ENCODE data around the gene RWDD1.
"Not testable (repeated sequence)": the region's sequence is repeated elsewhere in the genome, so short reads cannot be mapped to it uniquely, and the experiment has no call there.

The RWDD1 gene

DNA sequence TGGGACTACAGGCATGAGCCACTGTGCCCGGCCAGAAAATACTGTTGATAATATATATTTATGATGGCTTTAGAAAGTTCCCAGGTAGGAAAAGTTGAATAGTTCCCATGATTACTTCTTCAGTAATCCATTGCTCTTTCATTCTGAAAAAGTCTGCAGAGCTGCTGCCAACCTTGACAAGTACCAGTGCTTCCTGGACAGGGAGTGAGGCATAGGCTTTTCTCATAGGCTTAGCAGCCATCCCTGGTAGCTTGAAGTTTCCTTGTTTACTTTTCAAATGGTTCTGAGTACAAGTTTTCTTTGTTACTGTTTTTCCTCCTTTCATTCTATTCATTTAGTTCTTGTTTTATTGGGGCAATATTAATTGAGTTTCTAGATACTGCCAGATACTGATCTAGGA is 7.8 kb downstream of the RWDD1 start:
- no peaks in the 10 kb centered on the region for H3K27me3 ChIP-seq
- TF ChIP-seq, protein P1, sequence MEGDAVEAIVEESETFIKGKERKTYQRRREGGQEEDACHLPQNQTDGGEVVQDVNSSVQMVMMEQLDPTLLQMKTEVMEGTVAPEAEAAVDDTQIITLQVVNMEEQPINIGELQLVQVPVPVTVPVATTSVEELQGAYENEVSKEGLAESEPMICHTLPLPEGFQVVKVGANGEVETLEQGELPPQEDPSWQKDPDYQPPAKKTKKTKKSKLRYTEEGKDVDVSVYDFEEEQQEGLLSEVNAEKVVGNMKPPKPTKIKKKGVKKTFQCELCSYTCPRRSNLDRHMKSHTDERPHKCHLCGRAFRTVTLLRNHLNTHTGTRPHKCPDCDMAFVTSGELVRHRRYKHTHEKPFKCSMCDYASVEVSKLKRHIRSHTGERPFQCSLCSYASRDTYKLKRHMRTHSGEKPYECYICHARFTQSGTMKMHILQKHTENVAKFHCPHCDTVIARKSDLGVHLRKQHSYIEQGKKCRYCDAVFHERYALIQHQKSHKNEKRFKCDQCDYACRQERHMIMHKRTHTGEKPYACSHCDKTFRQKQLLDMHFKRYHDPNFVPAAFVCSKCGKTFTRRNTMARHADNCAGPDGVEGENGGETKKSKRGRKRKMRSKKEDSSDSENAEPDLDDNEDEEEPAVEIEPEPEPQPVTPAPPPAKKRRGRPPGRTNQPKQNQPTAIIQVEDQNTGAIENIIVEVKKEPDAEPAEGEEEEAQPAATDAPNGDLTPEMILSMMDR (IDR thresholded peaks at IDR 0.05; ENCODE audit: low read depth, low read length), result no peak
- H3K36me3 ChIP-seq, result peaks cover 45% of the 10 kb centered on the region
- no peak for DNase-seq
- no peaks in the 10 kb centered on the region for H3K9me3 ChIP-seq
- H3K4me3 ChIP-seq (ENCODE audit: low read depth, low read length), result no peak overlapping the region
- H3K4me1 ChIP-seq, result no peaks in the 10 kb centered on the region; the same call in 1 of the 2 replicates

DNA sequence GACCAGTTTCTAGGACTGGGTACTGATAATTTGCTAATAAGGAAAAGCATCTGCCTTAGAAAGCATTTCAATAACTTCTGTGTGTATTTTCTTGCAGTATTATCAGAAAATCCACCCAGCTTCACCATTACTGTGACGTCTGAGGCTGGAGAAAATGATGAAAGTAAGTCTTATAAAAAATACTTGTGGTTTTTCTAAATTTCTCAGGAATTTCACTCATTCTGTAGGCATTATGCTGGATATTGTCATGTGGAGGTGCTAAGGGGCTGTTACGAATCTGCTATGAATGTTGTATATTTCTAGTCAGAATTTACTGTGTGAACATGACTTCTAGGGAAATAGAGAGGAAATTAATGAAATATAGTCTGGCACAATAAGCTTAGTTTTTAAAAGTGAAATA is 8.9 kb downstream of the RWDD1 start:
- no peak overlapping the region for H3K4me3 ChIP-seq (ENCODE audit: low read depth, low read length)
- DNase-seq, result no peak
- H3K9me3 ChIP-seq, result no peaks in the 10 kb centered on the region
- no peaks in the 10 kb centered on the region; the same call in 1 of the 2 replicates for H3K4me1 ChIP-seq
- H3K36me3 ChIP-seq, result peaks cover 48% of the 10 kb centered on the region
- TF ChIP-seq, protein P1 (IDR thresholded peaks at IDR 0.05; ENCODE audit: low read depth, low read length), result no peak
- H3K27me3 ChIP-seq, result no peaks in the 10 kb centered on the region

DNA sequence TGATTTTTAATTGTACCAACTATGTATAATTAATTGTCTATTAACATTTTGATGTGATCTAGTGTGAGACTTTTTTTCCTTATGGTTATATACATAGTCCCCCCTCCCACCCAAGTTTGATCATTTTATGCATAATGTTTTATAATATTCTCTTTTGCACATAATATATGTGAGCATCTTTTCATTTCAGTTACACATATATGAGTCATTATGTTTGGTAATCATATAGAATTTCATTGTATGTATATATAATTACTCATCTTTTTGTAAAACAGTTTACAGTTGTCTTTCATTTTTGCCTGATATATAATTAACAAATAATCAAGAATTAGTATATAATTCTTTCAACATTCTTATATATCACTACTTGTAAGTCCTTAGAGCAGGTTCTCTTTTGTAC is 15.0 kb downstream of the RWDD1 start:
- no peaks in the 10 kb centered on the region for H3K4me1 ChIP-seq
- no peaks in the 10 kb centered on the region for H3K27me3 ChIP-seq
- H3K4me3 ChIP-seq (ENCODE audit: low read depth, low read length), result no peak overlapping the region
- DNase-seq, result no peak
- H3K9me3 ChIP-seq, result no peaks in the 10 kb centered on the region
- H3K36me3 ChIP-seq, result peaks cover 68% of the 10 kb centered on the region
- TF ChIP-seq, protein P1 (IDR thresholded peaks at IDR 0.05; ENCODE audit: low read depth, low read length), result no peak

DNA sequence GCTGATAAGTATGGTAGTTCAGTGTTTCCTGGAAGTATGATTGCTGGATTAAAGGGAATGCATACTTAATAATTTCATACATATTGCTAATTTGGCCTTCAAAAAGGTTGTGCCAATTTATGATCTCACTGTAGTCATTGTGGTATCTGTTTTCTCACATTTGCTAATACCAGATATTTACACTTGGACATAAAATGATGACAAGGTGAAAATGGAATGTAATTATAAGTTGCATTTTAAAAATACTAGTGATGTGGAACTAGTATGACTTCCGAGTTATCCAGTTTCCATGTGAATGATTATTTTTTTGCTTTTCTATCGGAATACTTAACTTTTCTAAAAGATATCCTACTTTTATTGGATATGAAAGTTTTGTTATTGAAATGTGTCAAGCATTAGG is 15.4 kb downstream of the RWDD1 start:
- Histone ChIP-seq H3K4me1 (no peaks in the 10 kb centered on the region), H3K4me3 (ENCODE audit: low read depth, low read length) (no peak overlapping the region), H3K9me3 (no peaks in the 10 kb centered on the region), H3K36me3 (peaks cover 68% of the 10 kb centered on the region), H3K27me3 (no peaks in the 10 kb centered on the region)
- no peak for DNase-seq
- TF ChIP-seq, protein P1 (IDR thresholded peaks at IDR 0.05; ENCODE audit: low read depth, low read length), result no peak

DNA sequence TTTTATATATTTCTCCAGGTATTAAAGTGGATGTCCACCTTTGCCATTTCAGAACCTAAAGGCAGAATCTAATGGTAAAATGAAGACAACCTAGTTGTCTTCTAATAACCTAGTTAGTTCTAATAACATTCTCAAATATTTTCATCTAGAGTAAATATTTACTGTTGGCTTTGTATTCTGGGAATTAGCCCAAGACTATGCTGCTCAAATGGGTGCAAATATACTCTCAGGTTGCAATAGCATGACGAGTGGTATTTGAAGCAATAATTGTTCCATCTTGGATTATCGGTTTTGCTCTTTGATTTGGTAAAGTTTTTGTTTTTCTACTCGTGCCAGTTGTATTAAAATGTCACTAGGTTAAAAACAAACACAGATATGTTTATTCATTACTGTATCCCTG is 23.9 kb downstream of the RWDD1 start:
- H3K9me3 ChIP-seq, result no peaks in the 10 kb centered on the region
- H3K4me1 ChIP-seq, result no peaks in the 10 kb centered on the region
- H3K4me3 ChIP-seq (ENCODE audit: low read depth, low read length), result no peak overlapping the region
- H3K36me3 ChIP-seq, result peaks cover 35% of the 10 kb centered on the region
- H3K27me3 ChIP-seq, result no peaks in the 10 kb centered on the region
- TF ChIP-seq, protein P1 (IDR thresholded peaks at IDR 0.05; ENCODE audit: low read depth, low read length), result no peak
- no peak for DNase-seq

DNA sequence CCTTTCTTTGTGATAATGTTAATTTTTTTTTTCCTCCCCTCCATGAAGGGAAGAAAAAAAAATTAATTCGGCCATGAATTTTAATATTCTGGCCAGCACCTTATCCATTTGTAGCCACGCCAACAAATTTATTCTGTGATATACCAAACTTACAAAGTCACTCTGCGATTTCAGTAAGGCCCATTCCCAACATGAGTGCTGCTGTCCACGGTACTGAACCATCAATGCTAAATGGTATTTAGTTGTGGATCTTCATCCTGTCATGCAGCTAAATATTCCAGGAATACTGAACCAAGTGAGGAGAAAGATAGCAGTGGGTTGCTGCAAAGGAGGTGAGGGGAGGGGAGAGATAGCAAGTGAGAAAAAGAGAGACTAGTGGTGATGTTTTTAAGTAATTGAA is 25.5 kb downstream of the RWDD1 start:
- Histone ChIP-seq H3K36me3 (peaks cover 20% of the 10 kb centered on the region), H3K4me3 (ENCODE audit: low read depth, low read length) (no peak overlapping the region), H3K27me3 (no peaks in the 10 kb centered on the region), H3K4me1 (no peaks in the 10 kb centered on the region), H3K9me3 (no peaks in the 10 kb centered on the region)
- DNase-seq, result no peak
- TF ChIP-seq, protein P1 (IDR thresholded peaks at IDR 0.05; ENCODE audit: low read depth, low read length), result no peak

DNA sequence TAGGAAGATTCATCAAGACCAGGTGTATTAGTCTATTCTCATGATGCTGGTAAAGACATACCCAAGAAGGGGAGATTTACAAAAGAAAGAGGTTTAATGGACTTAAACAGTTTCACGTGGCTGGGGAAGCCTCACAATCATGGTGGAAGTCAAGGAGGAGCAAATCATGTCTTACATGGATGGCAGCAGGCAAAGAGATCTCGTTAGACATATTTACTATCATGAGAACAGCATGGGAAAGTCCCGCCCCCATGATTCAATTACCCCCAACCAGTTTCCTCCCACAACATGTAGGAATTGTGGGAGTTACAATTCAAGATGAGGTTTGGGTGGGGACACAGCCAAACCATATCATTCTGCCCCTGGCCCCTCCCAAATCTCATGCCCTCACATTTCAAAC is 32.6 kb downstream of the RWDD1 start:
- H3K27me3 ChIP-seq; DNase-seq; H3K4me3 ChIP-seq (ENCODE audit: low read depth, low read length); H3K4me1 ChIP-seq; H3K9me3 ChIP-seq; H3K36me3 ChIP-seq: not testable (repeated sequence)

DNA sequence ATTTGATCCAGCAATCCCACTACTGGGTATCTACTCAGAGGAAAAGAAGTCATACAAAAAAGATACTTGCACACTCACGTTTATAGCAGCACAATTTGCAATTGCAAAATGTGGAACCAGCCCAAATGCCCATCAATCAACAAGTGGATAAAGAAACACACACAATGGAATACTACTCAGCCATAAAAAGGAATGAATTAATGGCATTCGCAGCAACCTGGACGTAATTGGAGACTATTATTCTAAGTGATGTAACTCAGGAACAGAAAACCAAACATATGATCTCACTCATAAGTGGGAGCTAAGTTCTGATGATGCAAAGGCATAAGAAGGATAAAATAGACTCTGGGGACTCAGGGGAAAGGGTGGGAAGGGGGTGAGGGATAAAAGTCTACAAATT is 33.6 kb downstream of the RWDD1 start:
- not testable (repeated sequence) for H3K9me3 ChIP-seq; H3K36me3 ChIP-seq; DNase-seq; H3K4me1 ChIP-seq; H3K27me3 ChIP-seq; H3K4me3 ChIP-seq (ENCODE audit: low read depth, low read length)
